ENCODE measurements around the gene MAP3K5. TPM values are rescaled to one million over a fixed set of nuclear protein-coding genes. Genes with fewer than 3 reads are reported as not detected.
"Not testable (repeated sequence)": the region's sequence is repeated elsewhere in the genome, so short reads cannot be mapped to it uniquely, and the experiment has no call there.

Gene MAP3K5
- total RNA-seq, 1 donor from 2014 or later: 31.2 TPM

- no peak for TF ChIP-seq POLR2A (IDR thresholded peaks at IDR 0.05)
Measured at GRCh38 chr6:136816656-136817055, 24.4 kb upstream of the MAP3K5 start.

GRCh38 chr6:136815608-136816007, 23.3 kb upstream of the MAP3K5 start:
- H3K4me1 ChIP-seq; H3K9me3 ChIP-seq; H3K4me3 ChIP-seq; DNase-seq (ENCODE audit: extremely low spot score in 2 of 2); H3K27me3 ChIP-seq; H3K27ac ChIP-seq; intact Hi-C loops (cut with DNase I); H3K36me3 ChIP-seq: not testable (repeated sequence)

More at GRCh38 chr6:136816656-136817055, 24.4 kb upstream of the MAP3K5 start:
- no peak overlapping the region for H3K4me3 ChIP-seq
- intact Hi-C loops (cut with DNase I): no loop called here
- no peak for DNase-seq (ENCODE audit: extremely low spot score in 2 of 2)
- peaks cover 4% of the 10 kb centered on the region for H3K4me1 ChIP-seq
- no peaks in the 10 kb centered on the region for H3K9me3 ChIP-seq
- no peak overlapping the region for H3K27ac ChIP-seq
- no peaks in the 10 kb centered on the region for H3K27me3 ChIP-seq
- H3K36me3 ChIP-seq: no peaks in the 10 kb centered on the region

GRCh38 chr6:136812174-136812573, 19.9 kb upstream of the MAP3K5 start:
- no peak overlapping the region for H3K27ac ChIP-seq
- no peak overlapping the region for H3K4me3 ChIP-seq
- no peaks in the 10 kb centered on the region for H3K4me1 ChIP-seq
- TF ChIP-seq POLR2A (IDR thresholded peaks at IDR 0.05) (no peak), CTCF (IDR thresholded peaks at IDR 0.05) (no peak), POLR2AphosphoS5 (IDR thresholded peaks at IDR 0.05; ENCODE audit: insufficient read depth in 1 of 2, low read depth in 1 of 2) (no peak)
- no peaks in the 10 kb centered on the region for H3K36me3 ChIP-seq
- intact Hi-C loops (cut with DNase I): no loop called here
- H3K9me3 ChIP-seq: no peaks in the 10 kb centered on the region
- DNase-seq (ENCODE audit: extremely low spot score in 2 of 2): no peak
- no peaks in the 10 kb centered on the region for H3K27me3 ChIP-seq

GRCh38 chr6:136811272-136811671, 19.0 kb upstream of the MAP3K5 start:
- no peaks in the 10 kb centered on the region for H3K4me1 ChIP-seq
- no peak for TF ChIP-seq CTCF (IDR thresholded peaks at IDR 0.05)
- no peak for TF ChIP-seq POLR2A (IDR thresholded peaks at IDR 0.05)
- no peak for TF ChIP-seq POLR2AphosphoS5 (IDR thresholded peaks at IDR 0.05; ENCODE audit: insufficient read depth in 1 of 2, low read depth in 1 of 2)
- no peaks in the 10 kb centered on the region for H3K36me3 ChIP-seq
- no peak for DNase-seq (ENCODE audit: extremely low spot score in 2 of 2)
- H3K27me3 ChIP-seq: no peaks in the 10 kb centered on the region
- H3K4me3 ChIP-seq: no peak overlapping the region
- H3K27ac ChIP-seq: no peak overlapping the region
- intact Hi-C loops (cut with DNase I): no loop called here
- no peaks in the 10 kb centered on the region for H3K9me3 ChIP-seq

- Histone ChIP-seq H3K4me1 (no peaks in the 10 kb centered on the region), H3K9me3 (no peaks in the 10 kb centered on the region), H3K27me3 (no peaks in the 10 kb centered on the region), H3K36me3 (no peaks in the 10 kb centered on the region), H3K4me3 (no peak overlapping the region), H3K27ac (no peak overlapping the region)
- no peak for TF ChIP-seq POLR2A (IDR thresholded peaks at IDR 0.05)
- TF ChIP-seq POLR2AphosphoS5 (IDR thresholded peaks at IDR 0.05; ENCODE audit: insufficient read depth in 1 of 2, low read depth in 1 of 2): no peak
- no peak for TF ChIP-seq CTCF (IDR thresholded peaks at IDR 0.05)
- no peak for DNase-seq (ENCODE audit: extremely low spot score in 2 of 2)
- intact Hi-C loops (cut with DNase I): no loop called here
Measured at GRCh38 chr6:136809091-136809860, 17.0 kb upstream of the MAP3K5 start.

- H3K27ac ChIP-seq: no peak overlapping the region
Measured at GRCh38 chr6:136803608-136804007, 11.3 kb upstream of the MAP3K5 start.

More at GRCh38 chr6:136803608-136804007, 11.3 kb upstream of the MAP3K5 start:
- Histone ChIP-seq H3K27me3 (no peaks in the 10 kb centered on the region), H3K4me1 (no peaks in the 10 kb centered on the region), H3K36me3 (no peaks in the 10 kb centered on the region), H3K9me3 (no peaks in the 10 kb centered on the region), H3K4me3 (no peak overlapping the region)
- TF ChIP-seq POLR2A (IDR thresholded peaks at IDR 0.05): no peak
- TF ChIP-seq CTCF (IDR thresholded peaks at IDR 0.05): no peak
- intact Hi-C loops (cut with DNase I): no loop called here
- DNase-seq (ENCODE audit: extremely low spot score in 2 of 2): no peak

Data from vagina (tissue), 2 donors.